Progenitor cell of endocrine pancreas (in vitro differentiated cells): ENCODE data around the gene SLC25A18. TPM values are rescaled to one million over a fixed set of nuclear protein-coding genes. Genes with fewer than 3 reads are reported as not detected.

Experiments used
- DNase-seq: peaks from one replicate; pipeline ENCODE4 v3.0.0; 2021; ENCODE audit warnings: low spot score; ENCODE audit not compliant: unreplicated experiment
- H3K27ac Mint-ChIP-seq: 2 replicates; pipeline ENCODE4 v1.8.0; 2021; ENCODE audit warnings: mild to moderate bottlenecking, moderate library complexity, mixed read lengths
- H3K27me3 Mint-ChIP-seq: 2 replicates; pipeline ENCODE4 v1.8.0; 2021; ENCODE audit warnings: mixed read lengths
- H3K36me3 Mint-ChIP-seq: 2 replicates; pipeline ENCODE4 v1.8.0; 2022; ENCODE audit warnings: mixed read lengths; ENCODE audit not compliant: insufficient read depth
- H3K4me1 Mint-ChIP-seq: 2 replicates; pipeline ENCODE4 v1.8.0; 2021; ENCODE audit warnings: low read depth, mixed read lengths
- H3K4me3 Mint-ChIP-seq: 2 replicates; pipeline ENCODE4 v1.8.0; 2021; ENCODE audit warnings: low read depth, mild to moderate bottlenecking, moderate library complexity, mixed read lengths
- H3K9me3 Mint-ChIP-seq: 2 replicates; pipeline ENCODE4 v1.8.0; 2021; ENCODE audit warnings: low read depth, mixed read lengths
- CTCF ChIP-seq: fragments of 200-600 bp; sonication (generic); IDR thresholded peaks from one replicate; pipeline ENCODE4 v1.5.0; 2021; ENCODE audit warnings: antibody characterized with exemption, mild to moderate bottlenecking; ENCODE audit not compliant: unreplicated experiment
- total RNA-seq: library from RNA; stranded (reverse); gene quantifications from 2 replicates; pipeline ENCODE4 v1.2.1, GENCODE V29; 2021

SLC25A18 gene
- total RNA-seq, 1 donor from 2014 or later: 2.3 TPM

- Mint-ChIP-seq H3K4me3 (no peak overlapping the region), H3K4me1 (peaks cover 7% of the 10 kb centered on the region), H3K27ac (no peak overlapping the region), H3K36me3 (no peaks in the 10 kb centered on the region), H3K27me3 (no peaks in the 10 kb centered on the region), H3K9me3 (no peaks in the 10 kb centered on the region)
- TF ChIP-seq CTCF: no peak
- no peak for DNase-seq
Observed at GRCh38 chr22:17578136-17578754, 14.9 kb downstream of the SLC25A18 start.

DNA sequence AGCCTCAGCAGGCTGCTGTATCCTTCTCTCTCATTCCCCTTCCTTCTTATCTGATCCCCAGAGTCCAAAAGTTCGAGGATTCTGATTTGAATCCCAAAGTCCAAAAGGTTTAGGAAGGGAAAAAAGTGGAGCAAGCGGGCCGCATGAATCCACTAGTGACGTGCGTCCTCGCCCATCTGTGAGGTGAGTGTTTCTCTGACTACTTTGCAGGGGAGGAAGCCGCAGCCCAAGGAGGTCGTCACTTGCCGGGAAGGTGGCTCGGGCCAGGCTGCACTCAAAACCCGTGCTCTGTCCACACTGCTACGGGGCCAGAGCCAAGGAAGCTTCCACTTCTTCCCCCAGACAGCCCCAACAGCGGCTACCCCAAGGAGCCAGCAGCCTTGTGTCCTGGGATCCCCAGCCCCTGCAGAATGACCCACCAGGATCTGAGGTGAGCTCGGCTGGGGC is 16.3 kb downstream of the SLC25A18 start:
- no peak for TF ChIP-seq CTCF
- H3K27ac Mint-ChIP-seq: no peak overlapping the region
- no peak for DNase-seq
- H3K4me3 Mint-ChIP-seq: no peak overlapping the region
- H3K9me3 Mint-ChIP-seq: no peaks in the 10 kb centered on the region
- H3K36me3 Mint-ChIP-seq: no peaks in the 10 kb centered on the region
- H3K4me1 Mint-ChIP-seq: peaks cover 7% of the 10 kb centered on the region
- H3K27me3 Mint-ChIP-seq: no peaks in the 10 kb centered on the region

GRCh38 chr22:17580441-17581031 is 17.2 kb downstream of the SLC25A18 start:
- Mint-ChIP-seq H3K27ac (no peak overlapping the region), H3K36me3 (no peaks in the 10 kb centered on the region), H3K9me3 (no peaks in the 10 kb centered on the region), H3K27me3 (no peaks in the 10 kb centered on the region), H3K4me1 (peaks cover 3% of the 10 kb centered on the region), H3K4me3 (no peak overlapping the region)
- peak; percentile 13 for TF ChIP-seq CTCF
- no peak for DNase-seq

GRCh38 chr22:17581056-17581455 is 17.8 kb downstream of the SLC25A18 start:
- H3K36me3 Mint-ChIP-seq: no peaks in the 10 kb centered on the region
- H3K27me3 Mint-ChIP-seq: no peaks in the 10 kb centered on the region
- no peak for TF ChIP-seq CTCF
- H3K4me1 Mint-ChIP-seq: peaks cover 3% of the 10 kb centered on the region
- no peak overlapping the region for H3K27ac Mint-ChIP-seq
- no peak for DNase-seq
- H3K9me3 Mint-ChIP-seq: no peaks in the 10 kb centered on the region
- H3K4me3 Mint-ChIP-seq: no peak overlapping the region

DNA sequence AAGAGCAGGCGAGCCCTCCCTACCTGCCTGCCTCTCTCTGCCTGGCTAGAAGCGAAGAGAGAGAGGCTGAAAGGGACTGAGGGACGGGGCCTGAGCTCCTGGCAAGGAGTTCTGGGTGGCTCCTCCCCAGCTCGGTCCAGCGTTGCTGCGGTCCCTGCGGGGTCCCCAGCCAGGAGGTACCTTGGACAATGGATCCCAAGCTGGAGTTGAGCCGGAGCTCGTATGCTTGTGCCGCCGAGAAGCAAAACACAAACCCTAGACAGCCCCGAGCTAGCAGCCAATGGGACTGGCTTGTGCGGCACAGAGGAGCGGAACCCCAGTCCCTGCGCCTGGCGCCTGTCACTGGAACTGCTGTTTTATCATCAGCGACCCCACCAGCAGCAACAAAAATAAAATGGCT is 18.3 kb downstream of the SLC25A18 start:
- H3K4me1 Mint-ChIP-seq: peaks cover 3% of the 10 kb centered on the region
- no peaks in the 10 kb centered on the region for H3K9me3 Mint-ChIP-seq
- no peak for DNase-seq
- TF ChIP-seq CTCF: no peak
- no peak overlapping the region for H3K27ac Mint-ChIP-seq
- H3K36me3 Mint-ChIP-seq: no peaks in the 10 kb centered on the region
- H3K27me3 Mint-ChIP-seq: no peaks in the 10 kb centered on the region
- no peak overlapping the region for H3K4me3 Mint-ChIP-seq
